K562 (cell line): ENCODE data around the gene EIF3K. TPM values are rescaled to one million over a fixed set of nuclear protein-coding genes. Genes with fewer than 3 reads are reported as not detected.

Source experiments
- CHAMP1 ChIP-seq: fragments of 450-650 bp; IDR thresholded peaks from 2 replicates; pipeline ENCODE4 v1.6.1; 2016; ENCODE audit warnings: mild to moderate bottlenecking
- CHD1 ChIP-seq: fragments of 200-600 bp; sonication (generic); IDR thresholded peaks from one replicate; pipeline ENCODE4 v1.6.1; 2012; ENCODE audit warnings: mild to moderate bottlenecking, moderate library complexity, low read length, inconsistent platforms
- CREB3L1 ChIP-seq: fragments of 450-650 bp; IDR thresholded peaks from 2 replicates; pipeline ENCODE4 v1.6.1; 2014; ENCODE audit warnings: low read depth, mild to moderate bottlenecking, moderate library complexity, borderline replicate concordance
- ID3 ChIP-seq, 2 experiments: fragments of 250-450 bp in 1 of 2; fragments of 450-650 bp in 1 of 2; sonication (Bioruptor Pico) in 1 of 2; IDR thresholded peaks; 2 replicates each; pipeline versions ENCODE4 v1.6.1 to v1.8.0; 2016 to 2021; ENCODE audit warnings: mild to moderate bottlenecking in 2 of 2, moderate library complexity in 2 of 2, missing compliant biosample characterization in 1 of 2, missing genetic modification characterization in 1 of 2
- L3MBTL2 ChIP-seq: fragments of 450-650 bp; IDR thresholded peaks from 2 replicates; pipeline ENCODE4 v1.6.1; 2016; ENCODE audit warnings: mild to moderate bottlenecking, moderate library complexity
- LCOR ChIP-seq: sonication (generic); formaldehyde crosslinking; IDR thresholded peaks from 2 replicates; pipeline ENCODE4 v1.8.0; 2022; ENCODE audit warnings: mild to moderate bottlenecking, missing genetic modification reagents
- ZBTB7A ChIP-seq: IDR thresholded peaks from 2 replicates; pipeline ENCODE4 v1.6.1; 2011; ENCODE audit warnings: low read depth, mild to moderate bottlenecking, low read length, moderate library complexity, borderline replicate concordance; ENCODE audit not compliant: control insufficient read depth
- ZFP36 ChIP-seq: fragments of 150-350 bp; IDR thresholded peaks from 2 replicates; pipeline ENCODE4 v1.6.1; 2018; ENCODE audit warnings: low read length, low read depth; ENCODE audit not compliant: partially characterized antibody
- ZNF41 ChIP-seq: fragments of 250-450 bp; sonication (Bioruptor Pico); conservative IDR thresholded peaks from 2 replicates; pipeline ENCODE4 v1.4.0; 2020; ENCODE audit warnings: mild to moderate bottlenecking
- polyA plus RNA-seq, 8 experiments: library from polyadenylated mRNA; depleted of rRNA in 4 of 8; stranded (reverse) in 5 of 8; unstranded in 3 of 8; fragments of >200 nt; fragmentation: Nextera tagmentation in 2 of 8; fragmentation: Illumina TruSeq in 1 of 8; extraction: Ambion mirVana in 2 of 8; extraction: Trizol in 1 of 8; gene quantifications; 2 replicates each; pipeline versions ENCODE4 v1.2.1 to v1.2.3, GENCODE V29; 2011 to 2014; ENCODE audit warnings: inconsistent platforms in 1 of 8, missing spikeins in 1 of 8
- total RNA-seq, 7 experiments: library from RNA; depleted of rRNA in 6 of 7; stranded (reverse); fragments of >200 nt in 6 of 7; fragmentation: Illumina TruSeq in 2 of 7; extraction: Trizol in 2 of 7; gene quantifications; 2 replicates each; pipeline versions ENCODE4 v1.2.1 to v1.2.3, GENCODE V29; 2011 to 2021; ENCODE audit warnings: low replicate concordance in 1 of 7
- TF ChIP-seq, protein P1 (sequence below), 2 experiments: fragments of 450-650 bp in 1 of 2; sonication (generic) in 1 of 2; formaldehyde crosslinking in 1 of 2; IDR thresholded peaks; 2 replicates each; pipeline versions ENCODE4 v1.7.1 to v1.9.0; 2016 to 2022; ENCODE audit warnings: inconsistent platforms in 1 of 2, mild to moderate bottlenecking in 1 of 2, missing genetic modification reagents in 1 of 2

The EIF3K gene
- total and polyA plus RNA-seq, 9 of the 15 experiments (the other 6 are each of a cell fraction or from before 2014, with no cell fraction given): 387 to 1,827 (median 733) TPM

GRCh38 chr19:38674388-38675171 is 55.6 kb downstream of the EIF3K start (continued):
- no peak for TF ChIP-seq ZBTB7A
- TF ChIP-seq, protein P1, sequence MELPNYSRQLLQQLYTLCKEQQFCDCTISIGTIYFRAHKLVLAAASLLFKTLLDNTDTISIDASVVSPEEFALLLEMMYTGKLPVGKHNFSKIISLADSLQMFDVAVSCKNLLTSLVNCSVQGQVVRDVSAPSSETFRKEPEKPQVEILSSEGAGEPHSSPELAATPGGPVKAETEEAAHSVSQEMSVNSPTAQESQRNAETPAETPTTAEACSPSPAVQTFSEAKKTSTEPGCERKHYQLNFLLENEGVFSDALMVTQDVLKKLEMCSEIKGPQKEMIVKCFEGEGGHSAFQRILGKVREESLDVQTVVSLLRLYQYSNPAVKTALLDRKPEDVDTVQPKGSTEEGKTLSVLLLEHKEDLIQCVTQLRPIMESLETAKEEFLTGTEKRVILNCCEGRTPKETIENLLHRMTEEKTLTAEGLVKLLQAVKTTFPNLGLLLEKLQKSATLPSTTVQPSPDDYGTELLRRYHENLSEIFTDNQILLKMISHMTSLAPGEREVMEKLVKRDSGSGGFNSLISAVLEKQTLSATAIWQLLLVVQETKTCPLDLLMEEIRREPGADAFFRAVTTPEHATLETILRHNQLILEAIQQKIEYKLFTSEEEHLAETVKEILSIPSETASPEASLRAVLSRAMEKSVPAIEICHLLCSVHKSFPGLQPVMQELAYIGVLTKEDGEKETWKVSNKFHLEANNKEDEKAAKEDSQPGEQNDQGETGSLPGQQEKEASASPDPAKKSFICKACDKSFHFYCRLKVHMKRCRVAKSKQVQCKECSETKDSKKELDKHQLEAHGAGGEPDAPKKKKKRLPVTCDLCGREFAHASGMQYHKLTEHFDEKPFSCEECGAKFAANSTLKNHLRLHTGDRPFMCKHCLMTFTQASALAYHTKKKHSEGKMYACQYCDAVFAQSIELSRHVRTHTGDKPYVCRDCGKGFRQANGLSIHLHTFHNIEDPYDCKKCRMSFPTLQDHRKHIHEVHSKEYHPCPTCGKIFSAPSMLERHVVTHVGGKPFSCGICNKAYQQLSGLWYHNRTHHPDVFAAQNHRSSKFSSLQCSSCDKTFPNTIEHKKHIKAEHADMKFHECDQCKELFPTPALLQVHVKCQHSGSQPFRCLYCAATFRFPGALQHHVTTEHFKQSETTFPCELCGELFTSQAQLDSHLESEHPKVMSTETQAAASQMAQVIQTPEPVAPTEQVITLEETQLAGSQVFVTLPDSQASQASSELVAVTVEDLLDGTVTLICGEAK (IDR thresholded peaks at IDR 0.05): no peak
- TF ChIP-seq, protein P1 (CRISPR knock-in tag; IDR thresholded peaks at IDR 0.05): no peak
- TF ChIP-seq ZFP36: peak; percentile 12
- TF ChIP-seq ID3 (CRISPR knock-in tag; IDR thresholded peaks at IDR 0.05): no peak
- TF ChIP-seq ID3 (tag; IDR thresholded peaks at IDR 0.05): peak; percentile 51; the same call in 1 of the 2 replicates
- TF ChIP-seq CHAMP1: no peak
- TF ChIP-seq L3MBTL2: peak; percentile 89
- peak; percentile 22; the same call in 1 of the 2 replicates for TF ChIP-seq CREB3L1
- TF ChIP-seq LCOR: no peak
- TF ChIP-seq ZNF41 (CRISPR knock-in tag): no peak
- TF ChIP-seq CHD1: no peak
